Ascending aorta (tissue), 2 donors: ENCODE results near the gene HOXD8. TPM values are rescaled to one million over a fixed set of nuclear protein-coding genes. Genes with fewer than 3 reads are reported as not detected.

ENCODE experiments used
- DNase-seq, 2 donors: peaks; one replicate each; pipeline ENCODE4 v3.0.0-alpha.2; 2019; ENCODE audit warnings: low spot score in 2 of 2
- H3K27ac ChIP-seq, 2 donors: fragments of 200-600 bp; sonication (generic); one replicate each; pipeline ENCODE4 v1.5.1; 2016 to 2017; ENCODE audit warnings: mild to moderate bottlenecking in 1 of 2
- H3K27me3 ChIP-seq: fragments of 200-600 bp; sonication (generic); one replicate; pipeline ENCODE4 v1.5.1; 2017
- H3K36me3 ChIP-seq, 2 donors: fragments of 200-600 bp; sonication (generic); one replicate each; pipeline ENCODE4 v1.5.1; 2016
- H3K4me1 ChIP-seq, 2 donors: fragments of 200-600 bp; sonication (generic); one replicate each; pipeline ENCODE4 v1.5.1; 2016 to 2017; ENCODE audit warnings: mild to moderate bottlenecking in 1 of 2
- H3K4me3 ChIP-seq, 2 donors: fragments of 200-600 bp; sonication (generic); one replicate each; pipeline ENCODE4 v1.5.1; 2016 to 2017; ENCODE audit warnings: mild to moderate bottlenecking in 1 of 2
- H3K9me3 ChIP-seq, 2 donors: fragments of 200-600 bp; sonication (generic); one replicate each; pipeline ENCODE4 v1.5.1; 2016
- intact Hi-C: fragments of 100-400 bp; cut with DNase I; formaldehyde crosslinking; loops from one replicate; pipeline ENCODE4 v1.15.1; 2023
- total RNA-seq: library from RNA; depleted of rRNA; stranded (reverse); fragments of >200 nt; gene quantifications from one replicate; pipeline ENCODE4 v1.1.0, GENCODE V29; 2016
- TF ChIP-seq, protein P1 (sequence below), 3 experiments: fragments of 200-600 bp in 2 of 3; fragments of 450-650 bp in 1 of 3; sonication (generic) in 2 of 3; IDR thresholded peaks; one replicate each; pipeline ENCODE4 v1.5.1; 2016 to 2019; ENCODE audit warnings: antibody characterized with exemption in 3 of 3, mild to moderate bottlenecking in 1 of 3, moderate library complexity in 1 of 3

The HOXD8 gene
- total RNA-seq, 1 donor from 2014 or later: 19.8 TPM

DNA sequence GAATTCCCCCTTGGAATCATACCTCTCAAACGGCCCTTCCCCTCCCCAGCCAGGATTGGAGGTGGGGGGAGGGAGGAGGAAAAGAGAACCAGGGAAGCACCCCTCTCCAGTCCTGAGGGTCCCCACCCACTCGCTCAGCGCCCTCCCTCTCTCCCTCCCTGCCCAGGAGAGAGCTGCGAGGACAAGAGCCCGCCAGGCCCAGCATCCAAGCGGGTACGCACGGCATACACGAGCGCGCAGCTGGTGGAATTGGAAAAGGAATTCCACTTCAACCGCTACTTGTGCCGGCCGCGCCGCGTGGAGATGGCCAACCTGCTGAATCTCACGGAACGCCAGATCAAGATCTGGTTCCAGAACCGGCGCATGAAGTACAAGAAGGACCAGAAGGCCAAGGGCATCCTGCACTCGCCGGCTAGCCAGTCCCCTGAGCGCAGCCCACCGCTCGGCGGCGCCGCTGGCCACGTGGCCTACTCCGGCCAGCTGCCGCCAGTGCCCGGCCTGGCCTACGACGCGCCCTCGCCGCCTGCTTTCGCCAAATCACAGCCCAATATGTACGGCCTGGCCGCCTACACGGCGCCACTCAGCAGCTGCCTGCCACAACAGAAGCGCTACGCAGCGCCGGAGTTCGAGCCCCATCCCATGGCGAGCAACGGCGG is 42.0 kb downstream of the HOXD8 start:
- peak in 1 of 2 donors; percentile 42 for DNase-seq
- H3K9me3 ChIP-seq: no peaks in the 10 kb centered on the region
- TF ChIP-seq, protein P1, sequence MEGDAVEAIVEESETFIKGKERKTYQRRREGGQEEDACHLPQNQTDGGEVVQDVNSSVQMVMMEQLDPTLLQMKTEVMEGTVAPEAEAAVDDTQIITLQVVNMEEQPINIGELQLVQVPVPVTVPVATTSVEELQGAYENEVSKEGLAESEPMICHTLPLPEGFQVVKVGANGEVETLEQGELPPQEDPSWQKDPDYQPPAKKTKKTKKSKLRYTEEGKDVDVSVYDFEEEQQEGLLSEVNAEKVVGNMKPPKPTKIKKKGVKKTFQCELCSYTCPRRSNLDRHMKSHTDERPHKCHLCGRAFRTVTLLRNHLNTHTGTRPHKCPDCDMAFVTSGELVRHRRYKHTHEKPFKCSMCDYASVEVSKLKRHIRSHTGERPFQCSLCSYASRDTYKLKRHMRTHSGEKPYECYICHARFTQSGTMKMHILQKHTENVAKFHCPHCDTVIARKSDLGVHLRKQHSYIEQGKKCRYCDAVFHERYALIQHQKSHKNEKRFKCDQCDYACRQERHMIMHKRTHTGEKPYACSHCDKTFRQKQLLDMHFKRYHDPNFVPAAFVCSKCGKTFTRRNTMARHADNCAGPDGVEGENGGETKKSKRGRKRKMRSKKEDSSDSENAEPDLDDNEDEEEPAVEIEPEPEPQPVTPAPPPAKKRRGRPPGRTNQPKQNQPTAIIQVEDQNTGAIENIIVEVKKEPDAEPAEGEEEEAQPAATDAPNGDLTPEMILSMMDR (IDR thresholded peaks at IDR 0.05): no peak
- intact Hi-C loops: no loop called here
- H3K27ac ChIP-seq: no peak overlapping the region
- H3K4me1 ChIP-seq: no peaks in the 10 kb centered on the region
- peak overlapping the region in 1 of 2 donors; percentile 28 for H3K4me3 ChIP-seq
- H3K36me3 ChIP-seq: no peaks in the 10 kb centered on the region
- peaks cover 5% of the 10 kb centered on the region for H3K27me3 ChIP-seq

DNA sequence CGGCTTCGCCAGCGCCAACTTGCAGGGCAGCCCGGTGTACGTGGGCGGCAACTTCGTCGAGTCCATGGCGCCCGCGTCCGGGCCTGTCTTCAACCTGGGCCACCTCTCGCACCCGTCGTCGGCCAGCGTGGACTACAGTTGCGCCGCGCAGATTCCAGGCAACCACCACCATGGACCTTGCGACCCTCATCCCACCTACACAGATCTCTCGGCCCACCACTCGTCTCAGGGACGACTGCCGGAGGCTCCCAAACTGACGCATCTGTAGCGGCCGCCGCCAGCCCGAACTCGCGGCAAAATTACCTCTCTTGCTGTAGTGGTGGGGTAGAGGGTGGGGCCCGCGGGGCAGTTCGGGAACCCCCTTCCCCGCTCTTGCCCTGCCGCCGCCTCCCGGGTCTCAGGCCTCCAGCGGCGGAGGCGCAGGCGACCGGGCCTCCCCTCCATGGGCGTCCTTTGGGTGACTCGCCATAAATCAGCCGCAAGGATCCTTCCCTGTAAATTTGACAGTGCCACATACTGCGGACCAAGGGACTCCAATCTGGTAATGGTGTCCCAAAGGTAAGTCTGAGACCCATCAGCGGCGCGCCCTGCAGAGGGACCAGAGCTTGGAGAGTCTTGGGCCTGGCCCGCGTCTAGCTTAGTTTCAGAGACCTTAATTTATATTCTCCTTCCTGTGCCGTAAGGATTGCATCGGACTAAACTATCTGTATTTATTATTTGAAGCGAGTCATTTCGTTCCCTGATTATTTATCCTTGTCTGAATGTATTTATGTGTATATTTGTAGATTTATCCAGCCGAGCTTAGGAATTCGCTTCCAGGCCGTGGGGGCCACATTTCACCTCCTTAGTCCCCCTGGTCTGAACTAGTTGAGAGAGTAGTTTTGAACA is 42.7 kb downstream of the HOXD8 start:
- TF ChIP-seq, protein P1 (IDR thresholded peaks at IDR 0.05): no peak
- Histone ChIP-seq H3K27ac (no peak overlapping the region), H3K36me3 (no peaks in the 10 kb centered on the region), H3K4me1 (no peaks in the 10 kb centered on the region), H3K4me3 (peak overlapping the region in 1 of 2 donors; percentile 28), H3K9me3 (no peaks in the 10 kb centered on the region), H3K27me3 (peaks cover 5% of the 10 kb centered on the region)
- DNase-seq: peak in 1 of 2 donors; percentile 50
- intact Hi-C loops: no loop called here

DNA sequence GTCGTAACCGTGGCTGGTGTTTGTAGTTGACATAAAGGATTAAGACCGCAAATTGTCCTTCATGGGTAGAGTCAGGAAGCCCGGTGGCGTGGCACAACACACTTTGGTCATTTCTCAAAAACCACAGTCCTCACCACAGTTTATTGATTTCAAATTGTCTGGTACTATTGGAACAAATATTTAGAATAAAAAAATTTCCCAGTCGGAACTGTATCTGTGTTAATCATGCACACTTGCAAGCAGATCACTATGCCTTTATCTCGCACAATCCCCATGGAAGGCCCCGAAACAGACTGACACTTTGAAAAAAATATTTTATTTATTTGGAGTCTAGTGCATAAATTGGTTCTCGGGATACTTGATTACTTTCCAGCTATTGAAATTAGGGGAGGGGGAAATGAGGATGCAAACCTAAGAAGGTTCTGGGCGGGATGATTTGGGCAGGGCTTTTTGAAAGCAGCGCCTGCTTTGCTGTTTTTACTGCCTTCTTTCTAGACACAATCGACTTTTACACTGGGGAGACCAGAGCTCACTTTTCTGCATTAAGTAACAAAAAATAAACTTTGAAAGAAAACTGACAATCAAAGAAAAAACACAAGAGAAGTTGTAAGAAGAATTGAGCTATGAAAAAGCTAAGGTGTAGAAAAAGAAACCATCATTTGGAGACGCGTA is 43.5 kb downstream of the HOXD8 start:
- TF ChIP-seq, protein P1 (IDR thresholded peaks at IDR 0.05): no peak
- peaks cover 12% of the 10 kb centered on the region for H3K27me3 ChIP-seq
- H3K4me1 ChIP-seq: peaks cover 0 to 2% of the 10 kb centered on the region in 2 donors
- intact Hi-C loops: no loop called here
- no peak overlapping the region for H3K27ac ChIP-seq
- no peaks in the 10 kb centered on the region for H3K9me3 ChIP-seq
- no peak overlapping the region for H3K4me3 ChIP-seq
- no peak for DNase-seq
- no peaks in the 10 kb centered on the region for H3K36me3 ChIP-seq

DNA sequence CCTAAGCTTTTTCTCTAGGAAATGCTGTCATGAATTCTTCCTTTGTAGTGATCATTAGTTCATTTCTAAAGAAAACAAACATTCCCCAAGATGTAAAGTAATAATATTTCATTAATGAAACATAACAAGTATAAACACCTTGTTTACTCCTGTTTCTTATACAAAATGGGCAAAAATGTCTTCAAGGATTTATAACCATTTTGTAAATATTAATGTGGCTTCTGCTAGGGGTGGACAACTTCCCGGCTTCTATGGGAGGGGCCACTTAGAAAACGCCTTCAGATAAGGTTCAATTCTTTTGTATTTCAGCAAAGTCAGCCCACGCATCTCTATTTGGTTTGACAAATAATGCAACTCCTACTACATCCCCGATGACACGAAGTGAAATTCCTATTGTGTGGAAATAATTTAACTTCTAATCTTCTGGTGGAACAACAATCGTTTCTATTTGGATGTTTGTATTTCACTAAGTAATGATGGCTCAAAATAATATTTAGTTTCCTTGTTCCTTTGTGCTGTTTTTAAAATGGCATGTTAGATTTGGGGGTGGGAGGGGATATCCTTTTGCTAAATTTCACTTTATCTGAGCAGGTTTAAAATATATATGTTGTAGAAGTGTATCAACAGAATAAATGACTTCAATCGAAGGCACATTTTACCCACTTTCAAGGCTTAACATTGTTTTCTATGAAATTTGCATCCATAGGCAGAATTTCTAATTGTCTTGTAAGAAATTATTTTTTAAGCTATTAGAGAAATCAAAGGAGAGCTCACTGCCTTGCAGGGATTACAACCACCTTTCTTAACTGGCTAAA is 44.3 kb downstream of the HOXD8 start:
- TF ChIP-seq, protein P1 (IDR thresholded peaks at IDR 0.05): no peak
- H3K27ac ChIP-seq: no peak overlapping the region
- peaks cover 0 to 3% of the 10 kb centered on the region in 2 donors for H3K4me1 ChIP-seq
- intact Hi-C loops: no loop called here
- peak in 1 of 2 donors; percentile 2 for DNase-seq
- H3K27me3 ChIP-seq: peaks cover 18% of the 10 kb centered on the region
- H3K9me3 ChIP-seq: no peaks in the 10 kb centered on the region
- no peaks in the 10 kb centered on the region for H3K36me3 ChIP-seq
- H3K4me3 ChIP-seq: no peak overlapping the region

DNA sequence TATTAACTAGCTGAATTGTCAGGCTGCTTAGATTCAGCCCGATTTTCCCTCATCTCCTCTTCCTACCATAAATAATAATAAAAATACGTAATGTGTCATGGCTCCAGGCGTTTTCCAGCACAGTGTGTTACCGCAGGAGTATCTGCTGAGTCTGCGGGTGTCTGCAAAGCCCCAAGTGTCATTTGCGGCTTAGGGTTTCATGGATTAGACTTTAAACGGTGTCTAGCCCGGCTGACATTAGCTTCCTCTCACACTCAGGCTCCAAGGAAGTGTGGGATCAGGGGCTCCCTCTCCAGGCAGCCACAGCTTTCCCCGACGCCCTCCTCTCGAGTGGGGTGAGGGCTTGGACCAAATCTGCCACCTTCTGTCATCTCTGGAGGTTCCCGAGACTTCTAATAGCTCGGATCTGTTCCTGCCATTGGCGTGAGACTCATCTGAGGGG is 44.9 kb downstream of the HOXD8 start:
- peaks cover 24% of the 10 kb centered on the region for H3K27me3 ChIP-seq
- intact Hi-C loops: no loop called here
- no peak overlapping the region for H3K27ac ChIP-seq
- TF ChIP-seq, protein P1 (IDR thresholded peaks at IDR 0.05): no peak
- H3K4me3 ChIP-seq: no peak overlapping the region
- peak in 1 of 2 donors; percentile 35 for DNase-seq
- no peaks in the 10 kb centered on the region for H3K36me3 ChIP-seq
- H3K9me3 ChIP-seq: no peaks in the 10 kb centered on the region
- peaks cover 0 to 3% of the 10 kb centered on the region in 2 donors for H3K4me1 ChIP-seq
